Esophagus squamous epithelium (tissue), 5 donors: Measurements from ENCODE around the gene GBF1. TPM values are rescaled to one million over a fixed set of nuclear protein-coding genes. Genes with fewer than 3 reads are reported as not detected.

Source experiments
- DNase-seq: peaks from one replicate; lab custom pipeline; 2025; lab: John Stamatoyannopoulos, UW
- H3K27ac ChIP-seq, 4 donors: fragments of 200-600 bp; sonication (generic); one replicate each; pipeline ENCODE4 v1.5.1; 2016 to 2019; ENCODE audit warnings: mild to moderate bottlenecking in 1 of 4
- H3K27me3 ChIP-seq, 4 donors: fragments of 200-600 bp; sonication (generic); 1 replicate in 3 of 4; 2 replicates in 1 of 4; pipeline versions ENCODE4 v1.5.1 to v1.6.0; 2017 to 2021; ENCODE audit warnings: antibody characterized with exemption in 1 of 4
- H3K36me3 ChIP-seq, 3 donors: fragments of 200-600 bp; sonication (generic); one replicate each; pipeline ENCODE4 v1.5.1; 2016 to 2019
- H3K4me1 ChIP-seq, 3 donors: fragments of 200-600 bp; sonication (generic); one replicate each; pipeline ENCODE4 v1.5.1; 2017 to 2019
- H3K4me3 ChIP-seq, 4 donors: fragments of 200-600 bp; sonication (generic); 1 replicate in 3 of 4; 2 replicates in 1 of 4; pipeline ENCODE4 v1.5.1; 2016 to 2019; ENCODE audit warnings: mild to moderate bottlenecking in 2 of 4, moderate library complexity in 1 of 4
- H3K9me3 ChIP-seq, 3 donors: fragments of 200-600 bp; sonication (generic); one replicate each; pipeline ENCODE4 v1.5.1; 2016 to 2019
- POLR2A ChIP-seq, 4 donors: fragments of 450-650 bp; IDR thresholded peaks; one replicate each; pipeline ENCODE4 v1.6.1; 2017; ENCODE audit warnings: antibody characterized with exemption in 4 of 4, mild to moderate bottlenecking in 4 of 4, moderate library complexity in 3 of 4
- WGBS, 2 donors: methylation state at CpG; one replicate each; pipeline ENCODE4 v1.1.5; 2018; 5-methylcytosine and 5-hydroxymethylcytosine counted together
- intact Hi-C: fragments of 100-400 bp; cut with DNase I; formaldehyde crosslinking; loops from one replicate; pipeline ENCODE4 v1.15.0; 2022
- total RNA-seq, 4 donors: library from RNA; depleted of rRNA; stranded (reverse); fragments of >200 nt; gene quantifications; one replicate each; pipeline ENCODE4 v1.1.0, GENCODE V29; 2016
- TF ChIP-seq, protein P1 (sequence below), 6 experiments: fragments of 450-650 bp in 4 of 6; fragments of 200-600 bp in 2 of 6; sonication (generic) in 2 of 6; IDR thresholded peaks; one replicate each; pipeline ENCODE4 v1.5.1; 2016 to 2019; ENCODE audit warnings: antibody characterized with exemption in 6 of 6, mild to moderate bottlenecking in 4 of 6, moderate library complexity in 4 of 6
- donor health status: DM: yes; HTN: yes; CAD: no.

The GBF1 gene
- total RNA-seq, 4 donors from 2014 or later, result 22.5 to 39.0 (median 28.6) TPM

DNA sequence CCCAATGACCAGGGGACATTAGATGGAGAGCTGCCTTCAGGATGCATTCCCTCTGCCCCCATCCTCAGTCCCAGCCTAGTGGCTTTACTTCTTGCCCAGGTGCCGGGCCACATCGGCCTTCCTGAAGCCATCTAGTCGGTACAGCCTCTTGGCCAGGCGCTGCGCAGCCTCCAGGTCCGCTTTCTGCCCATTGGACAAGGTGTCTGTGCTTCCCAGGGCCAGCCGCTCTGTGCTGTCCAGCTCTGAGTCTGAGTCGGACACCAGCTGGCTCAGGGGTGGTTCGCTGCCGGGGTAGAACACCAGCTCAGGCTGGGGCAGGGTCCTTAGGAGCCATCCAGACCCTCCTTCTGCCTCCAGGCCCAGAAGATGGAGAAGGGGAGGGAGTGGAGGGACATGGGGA is 167.0 kb downstream of the GBF1 start:
- TF ChIP-seq, protein P1, sequence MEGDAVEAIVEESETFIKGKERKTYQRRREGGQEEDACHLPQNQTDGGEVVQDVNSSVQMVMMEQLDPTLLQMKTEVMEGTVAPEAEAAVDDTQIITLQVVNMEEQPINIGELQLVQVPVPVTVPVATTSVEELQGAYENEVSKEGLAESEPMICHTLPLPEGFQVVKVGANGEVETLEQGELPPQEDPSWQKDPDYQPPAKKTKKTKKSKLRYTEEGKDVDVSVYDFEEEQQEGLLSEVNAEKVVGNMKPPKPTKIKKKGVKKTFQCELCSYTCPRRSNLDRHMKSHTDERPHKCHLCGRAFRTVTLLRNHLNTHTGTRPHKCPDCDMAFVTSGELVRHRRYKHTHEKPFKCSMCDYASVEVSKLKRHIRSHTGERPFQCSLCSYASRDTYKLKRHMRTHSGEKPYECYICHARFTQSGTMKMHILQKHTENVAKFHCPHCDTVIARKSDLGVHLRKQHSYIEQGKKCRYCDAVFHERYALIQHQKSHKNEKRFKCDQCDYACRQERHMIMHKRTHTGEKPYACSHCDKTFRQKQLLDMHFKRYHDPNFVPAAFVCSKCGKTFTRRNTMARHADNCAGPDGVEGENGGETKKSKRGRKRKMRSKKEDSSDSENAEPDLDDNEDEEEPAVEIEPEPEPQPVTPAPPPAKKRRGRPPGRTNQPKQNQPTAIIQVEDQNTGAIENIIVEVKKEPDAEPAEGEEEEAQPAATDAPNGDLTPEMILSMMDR (IDR thresholded peaks at IDR 0.05), result no peak
- no peak for TF ChIP-seq POLR2A (IDR thresholded peaks at IDR 0.05)
- Histone ChIP-seq H3K27me3 (peaks cover 7 to 100% (median 34%) of the 10 kb centered on the region in 4 donors), H3K36me3 (no peaks in the 10 kb centered on the region), H3K4me3 (no peak overlapping the region), H3K9me3 (no peaks in the 10 kb centered on the region), H3K4me1 (peaks cover 11 to 29% (median 13%) of the 10 kb centered on the region in 3 donors), H3K27ac (no peak overlapping the region)
- DNase-seq, result no peak
- 60 to 69% methylated on average over 1 to 3 of the region's 10 CpGs for WGBS, 2 donors
- intact Hi-C loops, result no loop called here

- TF ChIP-seq, protein P1 (IDR thresholded peaks at IDR 0.05), result no peak
- no peak for TF ChIP-seq POLR2A (IDR thresholded peaks at IDR 0.05)
- no peak overlapping the region for H3K27ac ChIP-seq
- peaks cover 7 to 99% (median 33%) of the 10 kb centered on the region in 4 donors for H3K27me3 ChIP-seq
These were observed 167.8 kb downstream of the GBF1 start for GRCh38 chr10:102413053-102413705.

DNA sequence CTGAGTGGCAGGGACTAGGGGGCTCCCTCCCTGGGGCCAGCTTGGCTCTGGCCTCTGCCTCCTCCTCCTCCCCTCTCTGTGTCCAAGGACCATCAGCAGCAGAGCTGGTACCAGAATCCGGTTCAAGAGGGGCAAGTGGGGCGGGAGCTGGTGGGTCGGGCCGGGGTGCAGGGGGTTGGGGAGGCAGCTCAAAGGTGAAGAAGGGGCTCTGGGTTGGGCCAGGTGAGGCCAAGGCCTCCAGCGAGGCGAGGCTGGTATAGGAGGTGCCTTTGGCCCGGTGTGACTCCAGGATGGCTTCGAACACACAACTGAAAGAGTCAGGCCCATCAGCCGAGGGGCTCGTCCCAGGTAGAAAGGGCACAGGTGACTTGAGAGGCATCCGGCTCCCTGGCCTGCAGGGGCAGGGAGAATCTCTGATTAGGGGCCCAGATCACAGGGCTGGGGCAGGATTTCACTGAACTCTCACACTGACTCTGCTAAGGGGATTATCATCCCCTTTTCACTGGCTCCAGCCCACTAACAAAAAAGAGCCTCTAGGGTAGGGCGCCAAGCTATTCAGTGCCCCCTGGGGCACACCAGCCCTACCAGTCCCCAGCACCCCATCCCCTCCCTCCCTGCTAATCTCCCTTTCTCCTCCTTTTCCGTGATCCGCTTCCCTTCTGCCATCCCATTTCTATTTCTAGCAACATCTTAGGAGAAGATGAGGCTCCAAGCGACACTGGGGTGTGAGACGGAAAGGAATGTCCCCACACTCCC is 168.7 kb downstream of the GBF1 start:
- 69 to 72% methylated on average over 5 of the region's 16 CpGs for WGBS, 2 donors
- intact Hi-C loops, result no loop called here
- no peak overlapping the region for H3K4me3 ChIP-seq
- no peaks in the 10 kb centered on the region for H3K36me3 ChIP-seq
- H3K27me3 ChIP-seq, result peaks cover 7 to 99% (median 28%) of the 10 kb centered on the region in 4 donors
- H3K4me1 ChIP-seq, result peaks cover 9 to 30% (median 13%) of the 10 kb centered on the region in 3 donors
- H3K27ac ChIP-seq, result no peak overlapping the region
- no peaks in the 10 kb centered on the region for H3K9me3 ChIP-seq
- DNase-seq, result no peak
- TF ChIP-seq, protein P1 (IDR thresholded peaks at IDR 0.05), result no peak
- TF ChIP-seq POLR2A (IDR thresholded peaks at IDR 0.05), result no peak

More at GRCh38 chr10:102413053-102413705, 167.8 kb downstream of the GBF1 start:
- Histone ChIP-seq H3K4me3 (no peak overlapping the region), H3K4me1 (peaks cover 11 to 29% (median 13%) of the 10 kb centered on the region in 3 donors), H3K9me3 (no peaks in the 10 kb centered on the region), H3K36me3 (no peaks in the 10 kb centered on the region)
- 3 to 31% methylated on average over 2 to 4 of the region's 5 CpGs for whole genome bisulfite sequencing, 2 donors
- no peak for DNase-seq
- intact Hi-C loops, result no loop called here

GRCh38 chr10:102414749-102415148 is 169.4 kb downstream of the GBF1 start:
- no peak for DNase-seq
- Histone ChIP-seq H3K27ac (no peak overlapping the region), H3K9me3 (no peaks in the 10 kb centered on the region), H3K4me1 (peaks cover 13 to 30% (median 15%) of the 10 kb centered on the region in 3 donors), H3K27me3 (peaks cover 7 to 97% (median 25%) of the 10 kb centered on the region in 4 donors), H3K4me3 (no peak overlapping the region), H3K36me3 (no peaks in the 10 kb centered on the region)
- TF ChIP-seq, protein P1 (IDR thresholded peaks at IDR 0.05), result no peak
- no peak for TF ChIP-seq POLR2A (IDR thresholded peaks at IDR 0.05)
- 38 to 45% methylated on average over 3 to 15 of the region's 20 CpGs for WGBS, 2 donors
- intact Hi-C loops, result no loop called here

DNA sequence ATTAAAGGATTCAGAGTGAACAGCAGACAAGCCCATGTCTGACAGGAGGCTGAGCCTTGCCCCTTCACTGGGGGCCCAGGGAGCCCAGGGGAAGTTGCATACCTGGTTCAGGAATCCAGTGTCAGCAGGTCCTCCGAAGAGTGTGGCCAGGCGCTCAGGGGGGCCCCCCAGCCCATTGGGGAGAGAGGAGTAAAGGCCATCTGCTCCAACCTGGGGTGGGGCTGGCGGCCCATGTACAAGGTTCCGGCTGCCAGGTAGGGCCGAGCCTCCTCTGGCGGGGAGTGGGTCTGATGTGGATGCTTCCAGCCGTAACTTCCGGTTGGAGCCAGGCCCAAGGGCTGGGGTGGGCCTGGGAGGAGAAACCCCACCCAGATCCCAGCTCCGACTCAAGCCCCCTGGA is 171.0 kb downstream of the GBF1 start:
- DNase-seq, result no peak
- H3K36me3 ChIP-seq, result no peaks in the 10 kb centered on the region
- peaks cover 0 to 82% (median 12%) of the 10 kb centered on the region in 4 donors for H3K27me3 ChIP-seq
- intact Hi-C loops, result no loop called here
- no peak overlapping the region for H3K4me3 ChIP-seq
- H3K4me1 ChIP-seq, result peaks cover 15 to 25% (median 17%) of the 10 kb centered on the region in 3 donors
- no peak overlapping the region for H3K27ac ChIP-seq
- TF ChIP-seq, protein P1 (IDR thresholded peaks at IDR 0.05), result no peak
- TF ChIP-seq POLR2A (IDR thresholded peaks at IDR 0.05), result no peak
- WGBS, 2 donors, result no CpG with 5 or more reads among the region's 9 CpGs
- no peaks in the 10 kb centered on the region for H3K9me3 ChIP-seq
